Fibroblast of lung (primary cell): Measurements from ENCODE around the gene BATF. TPM values are rescaled to one million over a fixed set of nuclear protein-coding genes. Genes with fewer than 3 reads are reported as not detected.

Experiments
- DNase-seq, 2 donors: peaks; one replicate each; pipeline versions ENCODE4 v3.0.0 to v3.0.0-alpha.2; 2010; ENCODE audit warnings: low read depth in 2 of 2
- H2AFZ ChIP-seq: 2 replicates; pipeline ENCODE4 v1.5.1; 2012; ENCODE audit warnings: low read length, control low read depth, inconsistent platforms
- H3K27ac ChIP-seq: 2 replicates; pipeline ENCODE4 v1.5.1; 2011; ENCODE audit warnings: low read length, control low read depth; ENCODE audit not compliant: insufficient read depth
- H3K27me3 ChIP-seq: 2 replicates; pipeline ENCODE4 v1.5.1; 2011; ENCODE audit warnings: mild to moderate bottlenecking, low read length; ENCODE audit not compliant: control insufficient read depth, insufficient read depth
- H3K36me3 ChIP-seq: 2 replicates; pipeline ENCODE4 v1.5.1; 2011; ENCODE audit warnings: low read length; ENCODE audit not compliant: control insufficient read depth, insufficient read depth
- H3K4me1 ChIP-seq: 2 replicates; pipeline ENCODE4 v1.5.1; 2011; ENCODE audit warnings: low read length; ENCODE audit not compliant: control insufficient read depth, insufficient read depth; ENCODE audit errors: extremely low read depth
- H3K4me2 ChIP-seq: 2 replicates; pipeline ENCODE4 v1.5.1; 2011; ENCODE audit warnings: low read length, control low read depth; ENCODE audit not compliant: insufficient read depth; ENCODE audit errors: extremely low read depth
- H3K4me3 ChIP-seq, 4 experiments: fragments of 200-600 bp in 1 of 4; sonication (generic) in 1 of 4; replicated peaks in 1 of 4; 2 replicates each; pipeline ENCODE4 v1.5.1; 2011 to 2016; ENCODE audit warnings: low read length in 4 of 4, low read depth in 3 of 4, mild to moderate bottlenecking in 3 of 4, control low read depth in 2 of 4, inconsistent platforms in 1 of 4, mixed read lengths in 1 of 4; ENCODE audit not compliant: insufficient read depth in 1 of 4; ENCODE audit errors: control extremely low read depth in 1 of 4
- H3K79me2 ChIP-seq: 2 replicates; pipeline ENCODE4 v1.5.1; 2012; ENCODE audit warnings: mild to moderate bottlenecking, low read length, inconsistent platforms; ENCODE audit not compliant: control insufficient read depth, insufficient read depth
- H3K9ac ChIP-seq: 2 replicates; pipeline ENCODE4 v1.5.1; 2011; ENCODE audit warnings: mild to moderate bottlenecking, low read length, control low read depth; ENCODE audit not compliant: insufficient read depth
- H3K9me3 ChIP-seq: 2 replicates; pipeline ENCODE4 v1.5.1; 2012; ENCODE audit warnings: low read depth, low read length; ENCODE audit not compliant: control insufficient read depth, insufficient read depth
- H4K20me1 ChIP-seq: 2 replicates; pipeline ENCODE4 v1.5.1; 2011; ENCODE audit warnings: low read length; ENCODE audit not compliant: control insufficient read depth, insufficient read depth; ENCODE audit errors: extremely low read depth
- CTCF ChIP-seq, 2 donors: IDR thresholded peaks in 1 of 2; conservative IDR thresholded peaks in 1 of 2; 1 replicate in 1 of 2; 2 replicates in 1 of 2; pipeline ENCODE4 v1.5.1; 2011 to 2012; ENCODE audit warnings: low read length in 2 of 2, control low read depth in 1 of 2, inconsistent platforms in 1 of 2, low read depth in 1 of 2, mild to moderate bottlenecking in 1 of 2
- EZH2 ChIP-seq: IDR thresholded peaks from 2 replicates; pipeline ENCODE4 v1.5.1; 2012; ENCODE audit warnings: low read length, control low read depth, mild to moderate bottlenecking; ENCODE audit errors: missing control alignments
- polyA plus RNA-seq, 2 donors: library from polyadenylated mRNA; depleted of rRNA in 1 of 2; stranded (reverse) in 1 of 2; unstranded in 1 of 2; fragments of >200 nt; gene quantifications; 2 replicates each; pipeline ENCODE4 v1.2.1, GENCODE V29; 2011 to 2012; ENCODE audit warnings: missing spikeins in 1 of 2
- total RNA-seq: library from RNA; depleted of rRNA; stranded (reverse); fragments of >200 nt; gene quantifications from 2 replicates; pipeline ENCODE4 v1.2.1, GENCODE V29; 2014

The BATF gene
- total and polyA plus RNA-seq, 2 donors (not counting 1 experiment from before 2014, with no cell fraction given): 0.50 TPM; not detected in 1

GRCh38 chr14:75577729-75578101 lies 55.4 kb downstream of the BATF start:
- H4K20me1 ChIP-seq: no peaks in the 10 kb centered on the region
- H3K9ac ChIP-seq: no peak overlapping the region
- TF ChIP-seq CTCF (conservative IDR thresholded peaks at IDR 0.05 in 1 of 2, IDR thresholded peaks at IDR 0.05 in 1 of 2; ENCODE audit: low read depth in 1 of 2, low read length in 2 of 2) (peak; percentile 82 to 84), EZH2 (no peak)
- H3K9me3 ChIP-seq: no peaks in the 10 kb centered on the region
- no peaks in the 10 kb centered on the region for H3K36me3 ChIP-seq
- DNase-seq: peak; percentile 72 to 88
- H2AFZ ChIP-seq: peak overlapping the region; percentile 65
- H3K4me3 ChIP-seq: peak overlapping the region; percentile 65 to 82 (median 74)
- peak overlapping the region; percentile 97 for H3K4me2 ChIP-seq
- H3K27me3 ChIP-seq: peaks cover under 1% of the 10 kb centered on the region
- H3K79me2 ChIP-seq: no peaks in the 10 kb centered on the region
- peak overlapping the region; percentile 67 for H3K27ac ChIP-seq
- H3K4me1 ChIP-seq: peaks cover 11% of the 10 kb centered on the region

- Histone ChIP-seq H3K79me2 (no peaks in the 10 kb centered on the region), H4K20me1 (no peaks in the 10 kb centered on the region), H3K4me3 (peak within 1 kb of the TSS; percentile 75 to 91 (median 79)), H3K9ac (peak within 1 kb of the TSS; percentile 62), H3K27ac (peak within 1 kb of the TSS; percentile 67), H3K27me3 (no peaks in the 10 kb centered on the region), H3K9me3 (no peaks in the 10 kb centered on the region), H3K4me1 (peaks cover 11% of the 10 kb centered on the region), H3K4me2 (peak within 1 kb of the TSS; percentile 98), H3K36me3 (no peaks in the 10 kb centered on the region), H2AFZ (peak within 1 kb of the TSS; percentile 80)
- TF ChIP-seq EZH2 (no peak), CTCF (conservative IDR thresholded peaks at IDR 0.05 in 1 of 2, IDR thresholded peaks at IDR 0.05 in 1 of 2; ENCODE audit: low read depth in 1 of 2, low read length in 2 of 2) (no peak)
- DNase-seq: peak; percentile 61 to 84
Measured at GRCh38 chr14:75578102-75578785, 56.0 kb downstream of the BATF start, which contains the start of gene FLVCR2. TSS of gene FLVCR2 (plus strand) at chr14:75578620. CDS start at chr14:75578973, 353 bp downstream.

GRCh38 chr14:75578786-75579337 lies 56.6 kb downstream of the BATF start:
- Histone ChIP-seq H3K9ac (peak overlapping the region; percentile 62), H3K27ac (peak overlapping the region; percentile 32)
- DNase-seq: peak in 1 of 2 donors; percentile 76

More at GRCh38 chr14:75578786-75579337, 56.6 kb downstream of the BATF start:
- Histone ChIP-seq H3K27me3 (no peaks in the 10 kb centered on the region), H4K20me1 (no peaks in the 10 kb centered on the region), H3K9me3 (no peaks in the 10 kb centered on the region), H3K4me1 (peaks cover 11% of the 10 kb centered on the region), H3K79me2 (no peaks in the 10 kb centered on the region), H3K36me3 (no peaks in the 10 kb centered on the region), H3K4me3 (peak overlapping the region; percentile 74 to 91 (median 76)), H3K4me2 (peak overlapping the region; percentile 98), H2AFZ (peak overlapping the region; percentile 80)
- TF ChIP-seq CTCF (conservative IDR thresholded peaks at IDR 0.05 in 1 of 2, IDR thresholded peaks at IDR 0.05 in 1 of 2; ENCODE audit: low read depth in 1 of 2, low read length in 2 of 2) (peak; percentile 28 to 43), EZH2 (no peak)
